HFFc6 (cell line): ENCODE data around the gene ZNF718. TPM values are rescaled to one million over a fixed set of nuclear protein-coding genes. Genes with fewer than 3 reads are reported as not detected.
"Not testable (repeated sequence)": the region's sequence is repeated elsewhere in the genome, so short reads cannot be mapped to it uniquely, and the experiment has no call there.

ENCODE experiments used
- DNase-seq: peaks from one replicate; pipeline ENCODE4 v3.0.0-alpha.2; 2018
- H3K27ac Mint-ChIP-seq: 2 replicates; pipeline ENCODE4 v1.8.0; 2020; ENCODE audit warnings: mild to moderate bottlenecking, mixed read lengths
- H3K27me3 Mint-ChIP-seq: 2 replicates; pipeline ENCODE4 v1.8.0; 2021; ENCODE audit warnings: mild to moderate bottlenecking, moderate library complexity, mixed read lengths; ENCODE audit not compliant: insufficient read depth
- H3K36me3 Mint-ChIP-seq: 2 replicates; pipeline ENCODE4 v1.8.0; 2021; ENCODE audit warnings: low read depth, mixed read lengths
- H3K4me1 Mint-ChIP-seq: 2 replicates; pipeline ENCODE4 v1.8.0; 2020; ENCODE audit warnings: low read depth, mixed read lengths
- H3K4me3 Mint-ChIP-seq: 2 replicates; pipeline ENCODE4 v1.8.0; 2020; ENCODE audit warnings: mild to moderate bottlenecking, moderate library complexity, mixed read lengths
- H3K9me3 Mint-ChIP-seq: 2 replicates; pipeline ENCODE4 v1.8.0; 2020; ENCODE audit warnings: mild to moderate bottlenecking, mixed read lengths
- CTCF ChIP-seq: fragments of 200-600 bp; sonication (generic); IDR thresholded peaks from 2 replicates; pipeline ENCODE4 v1.5.0; 2021; ENCODE audit warnings: antibody characterized with exemption, mild to moderate bottlenecking
- total RNA-seq, 6 experiments: library from RNA; stranded (reverse); fragmentation: NEBNext Ultra II Directional; extraction: Animal tissue kit (Norgen Biotek cat#: 25700); gene quantifications; 2 replicates in 1 of 6; 3 replicates in 5 of 6; pipeline ENCODE4 v1.2.3, GENCODE V29; 2021

ZNF718 gene
- total RNA-seq, 6 experiments from 2014 or later: 0.53 to 2.1 (median 0.66) TPM

- no peak for DNase-seq
- peaks cover 46% of the 10 kb centered on the region for H3K36me3 Mint-ChIP-seq
- TF ChIP-seq CTCF: no peak
- H3K27me3 Mint-ChIP-seq: no peaks in the 10 kb centered on the region; the same call in 1 of the 2 replicates
- no peaks in the 10 kb centered on the region for H3K4me1 Mint-ChIP-seq
- no peak overlapping the region for H3K4me3 Mint-ChIP-seq
- peaks cover 82% of the 10 kb centered on the region for H3K9me3 Mint-ChIP-seq
- no peak overlapping the region for H3K27ac Mint-ChIP-seq
These were observed 37.4 kb downstream of the ZNF718 start for GRCh38 chr4:161496-162284.

- not testable (repeated sequence) for H3K4me1 Mint-ChIP-seq, H3K27me3 Mint-ChIP-seq, H3K27ac Mint-ChIP-seq, DNase-seq, H3K4me3 Mint-ChIP-seq
- peaks cover 97% of the 10 kb centered on the region for H3K9me3 Mint-ChIP-seq
- peaks cover 34% of the 10 kb centered on the region for H3K36me3 Mint-ChIP-seq
These were observed 45.3 kb downstream of the ZNF718 start for GRCh38 chr4:169640-170039.

DNA sequence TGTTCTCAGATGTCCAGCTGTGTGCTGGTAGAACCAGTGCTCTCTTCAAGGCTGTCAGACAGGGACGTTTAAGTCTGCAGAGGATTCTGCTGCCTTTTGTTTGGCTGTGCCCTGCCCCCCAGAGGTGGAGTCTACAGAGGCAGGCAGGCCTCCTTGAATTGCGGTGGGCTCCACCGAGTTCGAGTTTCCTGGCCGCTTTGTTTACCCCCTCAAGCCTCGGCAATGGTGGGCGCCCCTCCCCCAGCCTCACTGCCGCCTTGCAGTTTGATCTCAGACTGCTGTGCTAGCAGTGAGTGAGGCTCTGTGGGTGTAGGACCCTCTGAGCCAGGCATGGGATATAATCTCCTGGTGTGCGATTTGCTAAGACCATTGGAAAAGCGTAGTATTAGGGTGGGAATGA, 47.0 kb downstream of the ZNF718 start:
- not testable (repeated sequence) for H3K27me3 Mint-ChIP-seq, H3K4me3 Mint-ChIP-seq, H3K27ac Mint-ChIP-seq, H3K4me1 Mint-ChIP-seq, DNase-seq
- Mint-ChIP-seq H3K9me3 (peaks cover 96% of the 10 kb centered on the region), H3K36me3 (peaks cover 39% of the 10 kb centered on the region)

DNA sequence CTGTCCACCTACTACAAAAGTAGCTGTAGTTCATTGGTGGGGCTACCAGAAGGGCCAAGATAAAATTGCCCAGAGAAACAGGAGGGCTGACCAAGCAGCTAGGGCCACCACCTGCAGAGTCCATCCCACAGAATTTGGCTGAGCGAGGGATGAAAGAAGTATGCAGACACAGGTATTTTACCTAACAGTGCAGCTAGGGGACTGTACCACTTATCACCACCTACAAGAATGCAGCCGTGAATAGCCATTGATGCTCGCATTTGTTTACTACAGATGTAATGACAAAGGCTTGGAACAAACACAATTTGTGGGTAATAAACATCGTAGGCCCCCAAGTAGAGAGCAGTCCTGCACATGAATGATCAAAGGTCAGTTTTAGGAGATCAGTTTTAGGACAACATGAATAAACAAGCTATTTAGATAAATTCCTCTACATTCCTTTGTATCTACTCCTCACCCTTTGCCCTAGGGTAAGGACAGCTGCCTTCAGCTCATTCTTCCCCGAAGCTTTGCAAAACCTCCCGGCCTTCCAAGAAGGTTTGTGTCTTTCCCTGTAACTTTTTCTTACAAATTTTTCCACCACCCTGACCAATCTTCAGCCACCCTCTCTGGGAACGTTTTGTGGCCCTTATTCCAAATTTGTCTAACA, 49.5 kb downstream of the ZNF718 start:
- TF ChIP-seq CTCF: no peak
- no peaks in the 10 kb centered on the region for H3K4me1 Mint-ChIP-seq
- no peak overlapping the region for H3K4me3 Mint-ChIP-seq
- no peak for DNase-seq
- no peak overlapping the region for H3K27ac Mint-ChIP-seq
- H3K27me3 Mint-ChIP-seq: no peaks in the 10 kb centered on the region
- H3K9me3 Mint-ChIP-seq: peaks cover 92% of the 10 kb centered on the region
- peaks cover 37% of the 10 kb centered on the region for H3K36me3 Mint-ChIP-seq

GRCh38 chr4:175986-176385, 51.7 kb downstream of the ZNF718 start:
- TF ChIP-seq CTCF: no peak
- H3K36me3 Mint-ChIP-seq: peaks cover 26% of the 10 kb centered on the region
- no peaks in the 10 kb centered on the region for H3K27me3 Mint-ChIP-seq
- no peak overlapping the region for H3K4me3 Mint-ChIP-seq
- H3K4me1 Mint-ChIP-seq: no peaks in the 10 kb centered on the region
- H3K27ac Mint-ChIP-seq: no peak overlapping the region
- H3K9me3 Mint-ChIP-seq: peaks cover 82% of the 10 kb centered on the region
- DNase-seq: no peak

DNA sequence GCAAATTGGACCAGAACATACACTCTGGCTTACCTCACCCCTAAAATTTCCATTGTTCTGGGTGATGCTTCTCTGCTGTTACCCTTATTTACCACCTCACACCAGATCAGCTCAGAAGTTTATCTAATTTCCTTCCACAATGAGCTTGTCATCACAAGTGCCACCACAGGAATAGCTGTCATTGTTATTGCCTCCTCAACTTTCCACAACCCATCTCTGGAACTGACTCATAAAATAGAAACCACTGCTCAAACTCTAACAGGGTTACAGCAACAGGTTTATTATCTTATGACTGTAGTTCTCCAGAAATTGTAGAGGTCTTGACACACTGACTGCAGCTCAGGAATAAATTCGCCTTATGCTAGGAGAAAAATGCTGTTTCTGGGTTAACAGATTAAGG, 52.7 kb downstream of the ZNF718 start:
- Mint-ChIP-seq H3K36me3 (peaks cover 26% of the 10 kb centered on the region), H3K4me3 (no peak overlapping the region), H3K27ac (no peak overlapping the region), H3K9me3 (peaks cover 77% of the 10 kb centered on the region), H3K4me1 (no peaks in the 10 kb centered on the region), H3K27me3 (no peaks in the 10 kb centered on the region)
- DNase-seq: no peak
- no peak for TF ChIP-seq CTCF

DNA sequence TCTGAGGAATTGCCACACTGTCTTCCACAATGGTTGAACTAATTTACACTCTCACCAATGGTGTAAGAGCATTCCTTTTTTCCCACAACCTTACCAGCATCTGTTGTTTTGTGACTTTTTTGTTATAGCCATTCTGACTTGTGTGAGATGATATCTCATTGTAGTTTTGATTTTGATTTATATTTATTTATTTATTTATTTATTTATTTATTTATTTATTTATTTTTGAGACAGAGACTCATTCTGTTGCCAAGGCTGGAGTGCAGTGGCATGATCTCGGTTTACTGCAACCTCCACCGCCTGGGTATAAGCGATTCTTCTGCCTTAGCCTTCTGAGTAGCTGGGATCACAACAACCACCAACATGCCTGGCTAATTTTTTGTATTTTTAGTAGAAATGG, 57.9 kb downstream of the ZNF718 start:
- not testable (repeated sequence) for H3K27me3 Mint-ChIP-seq, DNase-seq, H3K27ac Mint-ChIP-seq, H3K4me1 Mint-ChIP-seq, H3K4me3 Mint-ChIP-seq
- peaks cover 22% of the 10 kb centered on the region for H3K36me3 Mint-ChIP-seq
- peaks cover 78% of the 10 kb centered on the region for H3K9me3 Mint-ChIP-seq
